ENCODE data around the gene CACNG4. TPM values are rescaled to one million over a fixed set of nuclear protein-coding genes. Genes with fewer than 3 reads are reported as not detected.

The CACNG4 gene
- total and polyA plus RNA-seq, 9 of the 15 experiments (the other 6 are each of a cell fraction or from before 2014, with no cell fraction given): 0.07 TPM; not detected in 8

DNA sequence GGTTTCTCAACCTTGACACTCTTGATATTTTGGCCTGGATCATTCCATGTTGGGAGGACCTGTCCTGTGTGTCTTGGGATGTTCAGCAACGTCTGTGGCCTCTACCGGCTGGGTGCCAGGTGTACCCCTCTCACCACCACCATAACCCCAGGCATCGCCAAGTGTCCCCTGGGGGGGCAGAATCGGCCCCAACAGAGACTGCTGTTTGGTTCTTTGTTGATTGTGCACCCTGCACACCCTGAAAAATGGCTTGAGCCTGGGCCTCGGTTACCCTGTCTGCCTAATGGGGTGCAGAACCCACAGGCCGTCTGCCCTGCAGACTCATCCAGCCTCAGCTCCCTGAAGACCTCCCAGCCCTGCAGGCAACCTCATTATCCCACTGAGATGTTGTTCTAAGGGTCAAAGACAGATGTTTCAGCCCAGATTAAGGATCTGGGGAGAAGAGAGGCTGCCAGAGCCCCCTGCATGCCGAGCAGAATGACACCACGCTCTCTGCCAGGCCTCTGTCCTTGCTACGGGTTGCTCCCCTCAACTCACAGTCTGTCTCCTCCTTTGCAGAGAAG lies 89.0 kb downstream of the CACNG4 start:
- Histone ChIP-seq H3K27me3 (ENCODE audit: control insufficient read depth in 2 of 2, insufficient read depth in 2 of 2, low read length in 2 of 2) (peaks cover 25 to 48% of the 10 kb centered on the region in 2 experiments), H3K4me3 (no peak overlapping the region), H3K4me1 (replicated peaks in 1 of 2; ENCODE audit: control insufficient read depth in 2 of 2, insufficient read depth in 2 of 2, low read length in 2 of 2) (peaks cover 0 to 6% of the 10 kb centered on the region in 2 experiments; a peak in 1 of 5 replicates), H3K9me3 (replicated peaks; ENCODE audit: control insufficient read depth, insufficient read depth, low read depth, low read length) (no peaks in the 10 kb centered on the region; the same call in 1 of the 2 replicates), H3K27ac (ENCODE audit: extremely low read depth, low read depth, low read length) (no peak overlapping the region), H3K36me3 (ENCODE audit: control insufficient read depth, insufficient read depth, low read length) (no peaks in the 10 kb centered on the region; the same call in 2 of the 3 replicates), H3K9me1 (ENCODE audit: control insufficient read depth, insufficient read depth, low read length) (no peaks in the 10 kb centered on the region), H2AFZ (ENCODE audit: low read depth, low read length) (no peak overlapping the region), H3K9ac (ENCODE audit: insufficient read depth in 1 of 2, low read depth in 2 of 2, low read length in 2 of 2) (no peak overlapping the region), H4K20me1 (replicated peaks; ENCODE audit: control insufficient read depth, insufficient read depth, low read length) (no peaks in the 10 kb centered on the region), H3K79me2 (ENCODE audit: control insufficient read depth, insufficient read depth, low read length) (no peaks in the 10 kb centered on the region), H3K4me2 (ENCODE audit: insufficient read depth, low read length) (no peak overlapping the region)
- CTCF ChIA-PET (ENCODE audit: low intra/inter-chr PET ratio): no interaction called here
- intact Hi-C loops (cut with micrococcal nuclease) (no loop called here), in situ Hi-C loops (cut with MboI) (no loop called here)
- DNase-seq (ENCODE audit: extremely low read depth in 1 of 4, low spot score in 3 of 4): no peak
- POLR2A ChIA-PET: interaction anchor here (0.5 to 0.7 kb wide), 2 partner anchors 101 to 145 kb away, joined by 3 to 4 read pairs; no protein-coding TSS in a partner anchor
- 5% methylated on average over 9 of the region's 9 CpGs for WGBS (ENCODE audit: insufficient coverage, low coverage, missing lambda C conversion rate)
- FAIRE-seq: no peak
- no peak for TF ChIP-seq STAT5B (CRISPR knock-in tag; IDR thresholded peaks at IDR 0.05)
- BruUV-seq (replicated peaks): no TSS peak
- no peak for ATAC-seq

DNA sequence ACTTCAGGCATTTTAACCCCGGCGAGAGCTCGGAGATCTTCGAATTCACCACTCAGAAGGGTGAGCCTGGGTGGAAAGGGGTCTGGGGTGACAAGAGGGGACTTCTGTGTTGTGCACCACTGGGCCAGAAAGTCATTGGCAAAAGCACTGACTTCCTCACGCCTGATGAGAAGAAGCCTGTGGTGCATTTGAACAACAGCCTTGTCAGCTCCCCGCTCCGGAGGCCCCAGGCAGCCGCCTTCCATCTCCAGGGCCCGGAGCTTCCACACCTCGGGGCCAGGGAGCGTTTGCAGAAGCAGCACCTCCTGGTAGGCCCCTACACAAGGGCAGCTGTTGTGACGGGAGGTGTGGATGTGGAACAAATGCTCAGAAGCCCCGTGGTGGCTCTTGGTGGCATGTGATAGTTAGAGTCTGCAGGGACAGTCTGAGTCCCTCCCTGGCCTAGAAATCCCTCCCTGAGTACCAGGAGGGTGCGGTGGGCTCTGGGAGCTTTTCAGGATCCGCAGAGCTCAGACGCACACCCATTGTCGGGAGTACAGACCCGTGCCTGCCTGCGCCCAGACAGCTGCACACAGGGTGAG lies 89.6 kb downstream of the CACNG4 start:
- Histone ChIP-seq H3K9me1 (ENCODE audit: control insufficient read depth, insufficient read depth, low read length) (no peaks in the 10 kb centered on the region), H3K4me2 (ENCODE audit: insufficient read depth, low read length) (no peak overlapping the region), H4K20me1 (replicated peaks; ENCODE audit: control insufficient read depth, insufficient read depth, low read length) (no peaks in the 10 kb centered on the region), H3K79me2 (ENCODE audit: control insufficient read depth, insufficient read depth, low read length) (no peaks in the 10 kb centered on the region), H3K9me3 (replicated peaks; ENCODE audit: control insufficient read depth, insufficient read depth, low read depth, low read length) (no peaks in the 10 kb centered on the region; the same call in 1 of the 2 replicates), H2AFZ (ENCODE audit: low read depth, low read length) (no peak overlapping the region), H3K9ac (ENCODE audit: insufficient read depth in 1 of 2, low read depth in 2 of 2, low read length in 2 of 2) (no peak overlapping the region), H3K4me1 (replicated peaks in 1 of 2; ENCODE audit: control insufficient read depth in 2 of 2, insufficient read depth in 2 of 2, low read length in 2 of 2) (peaks cover 0 to 6% of the 10 kb centered on the region in 2 experiments; a peak in 1 of 5 replicates), H3K36me3 (ENCODE audit: control insufficient read depth, insufficient read depth, low read length) (no peaks in the 10 kb centered on the region; the same call in 2 of the 3 replicates), H3K27ac (ENCODE audit: extremely low read depth, low read depth, low read length) (no peak overlapping the region), H3K27me3 (ENCODE audit: control insufficient read depth in 2 of 2, insufficient read depth in 2 of 2, low read length in 2 of 2) (peaks cover 25 to 48% of the 10 kb centered on the region in 2 experiments), H3K4me3 (no peak overlapping the region)
- FAIRE-seq (no peak), DNase-seq (ENCODE audit: extremely low read depth in 1 of 4, low spot score in 3 of 4) (no peak), ATAC-seq (peak; percentile 35)
- CTCF ChIA-PET (ENCODE audit: low intra/inter-chr PET ratio): no interaction called here
- 8% methylated on average over 15 of the region's 19 CpGs for WGBS (ENCODE audit: insufficient coverage, low coverage, missing lambda C conversion rate)
- TF ChIP-seq, protein P1, sequence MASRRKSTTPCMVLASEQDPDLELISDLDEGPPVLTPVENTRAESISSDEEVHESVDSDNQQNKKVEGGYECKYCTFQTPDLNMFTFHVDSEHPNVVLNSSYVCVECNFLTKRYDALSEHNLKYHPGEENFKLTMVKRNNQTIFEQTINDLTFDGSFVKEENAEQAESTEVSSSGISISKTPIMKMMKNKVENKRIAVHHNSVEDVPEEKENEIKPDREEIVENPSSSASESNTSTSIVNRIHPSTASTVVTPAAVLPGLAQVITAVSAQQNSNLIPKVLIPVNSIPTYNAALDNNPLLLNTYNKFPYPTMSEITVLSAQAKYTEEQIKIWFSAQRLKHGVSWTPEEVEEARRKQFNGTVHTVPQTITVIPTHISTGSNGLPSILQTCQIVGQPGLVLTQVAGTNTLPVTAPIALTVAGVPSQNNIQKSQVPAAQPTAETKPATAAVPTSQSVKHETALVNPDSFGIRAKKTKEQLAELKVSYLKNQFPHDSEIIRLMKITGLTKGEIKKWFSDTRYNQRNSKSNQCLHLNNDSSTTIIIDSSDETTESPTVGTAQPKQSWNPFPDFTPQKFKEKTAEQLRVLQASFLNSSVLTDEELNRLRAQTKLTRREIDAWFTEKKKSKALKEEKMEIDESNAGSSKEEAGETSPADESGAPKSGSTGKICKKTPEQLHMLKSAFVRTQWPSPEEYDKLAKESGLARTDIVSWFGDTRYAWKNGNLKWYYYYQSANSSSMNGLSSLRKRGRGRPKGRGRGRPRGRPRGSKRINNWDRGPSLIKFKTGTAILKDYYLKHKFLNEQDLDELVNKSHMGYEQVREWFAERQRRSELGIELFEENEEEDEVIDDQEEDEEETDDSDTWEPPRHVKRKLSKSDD (conservative IDR thresholded peaks at IDR 0.05; ENCODE audit: low read length): no peak
- TF ChIP-seq ZNF175 (CRISPR knock-in tag; IDR thresholded peaks at IDR 0.05; ENCODE audit: low read depth): no peak
- TF ChIP-seq RBM39 (optimal IDR thresholded peaks at IDR 0.05; ENCODE audit: low read depth, low read length): no peak
- TF ChIP-seq ZNF551 (CRISPR knock-in tag; IDR thresholded peaks at IDR 0.05): no peak
- no peak for TF ChIP-seq TBL1XR1 (IDR thresholded peaks at IDR 0.05; ENCODE audit: low read length in 2 of 2)
- TF ChIP-seq SIN3B (IDR thresholded peaks at IDR 0.05; ENCODE audit: low read depth): no peak
- no peak for TF ChIP-seq HDAC6 (IDR thresholded peaks at IDR 0.05; ENCODE audit: low read depth, low read length)
- TF ChIP-seq RHOXF2B (CRISPR knock-in tag; conservative IDR thresholded peaks at IDR 0.05): no peak
- TF ChIP-seq, protein P2, sequence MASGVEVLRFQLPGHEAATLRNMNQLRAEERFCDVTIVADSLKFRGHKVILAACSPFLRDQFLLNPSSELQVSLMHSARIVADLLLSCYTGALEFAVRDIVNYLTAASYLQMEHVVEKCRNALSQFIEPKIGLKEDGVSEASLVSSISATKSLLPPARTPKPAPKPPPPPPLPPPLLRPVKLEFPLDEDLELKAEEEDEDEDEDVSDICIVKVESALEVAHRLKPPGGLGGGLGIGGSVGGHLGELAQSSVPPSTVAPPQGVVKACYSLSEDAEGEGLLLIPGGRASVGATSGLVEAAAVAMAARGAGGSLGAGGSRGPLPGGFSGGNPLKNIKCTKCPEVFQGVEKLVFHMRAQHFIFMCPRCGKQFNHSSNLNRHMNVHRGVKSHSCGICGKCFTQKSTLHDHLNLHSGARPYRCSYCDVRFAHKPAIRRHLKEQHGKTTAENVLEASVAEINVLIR (CRISPR knock-in tag; IDR thresholded peaks at IDR 0.05): no peak
- in situ Hi-C loops (cut with MboI): no loop called here
- no TSS peak for BruUV-seq (replicated peaks)
- POLR2A ChIA-PET: interaction anchor here (0.5 kb wide), 1 partner anchor 101 kb away, joined by 3 read pairs; no protein-coding TSS in a partner anchor
- intact Hi-C loops (cut with micrococcal nuclease): no loop called here

Data from K562 (cell line).